ENCODE measurements around the gene ADAM12. TPM values are rescaled to one million over a fixed set of nuclear protein-coding genes. Genes with fewer than 3 reads are reported as not detected.

The ADAM12 gene
- polyA plus RNA-seq, 1 donor from 2014 or later: 0.09 TPM

DNA sequence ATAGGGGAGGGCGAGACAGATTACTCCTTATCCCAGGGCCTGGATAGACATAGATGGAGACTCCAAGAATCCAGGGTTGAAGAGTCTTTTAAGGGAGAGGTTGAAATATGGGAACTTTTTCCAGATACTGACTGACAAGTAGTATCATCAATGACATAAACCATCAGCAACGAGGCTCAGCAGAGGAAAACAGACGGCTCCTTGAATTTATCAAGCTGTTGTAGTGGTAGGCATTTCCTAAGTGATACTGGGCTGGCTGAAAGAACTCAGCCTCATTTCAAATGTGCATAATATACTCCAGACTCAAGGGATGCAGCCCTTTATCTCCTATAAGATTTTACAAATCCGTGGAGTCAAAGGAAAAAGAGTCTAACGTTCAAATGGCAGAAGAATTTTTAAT, 341.4 kb downstream of the ADAM12 start:
- no peaks in the 10 kb centered on the region for H3K79me2 ChIP-seq (replicated peaks; ENCODE audit: insufficient read depth, low read length)
- TF ChIP-seq SMC3 (conservative IDR thresholded peaks at IDR 0.05; ENCODE audit: poor library complexity) (no peak), EZH2 (IDR thresholded peaks at IDR 0.05; ENCODE audit: borderline replicate concordance, insufficient read depth, low read length, poor library complexity, severe bottlenecking) (no peak), POLR2AphosphoS5 (IDR thresholded peaks at IDR 0.05) (no peak), MXI1 (conservative IDR thresholded peaks at IDR 0.05; ENCODE audit: poor library complexity, severe bottlenecking) (no peak), REST (IDR thresholded peaks at IDR 0.05; ENCODE audit: borderline replicate concordance) (no peak), RAD21 (conservative IDR thresholded peaks at IDR 0.05) (no peak), CTCF (IDR thresholded peaks at IDR 0.05; ENCODE audit: poor library complexity, severe bottlenecking) (no peak), EP300 (conservative IDR thresholded peaks at IDR 0.05; ENCODE audit: poor library complexity, severe bottlenecking) (no peak), TAF1 (IDR thresholded peaks at IDR 0.05; ENCODE audit: low read depth) (no peak)

GRCh38 chr10:126045861-126046260, 342.4 kb downstream of the ADAM12 start:
- H2AFZ ChIP-seq (ENCODE audit: low read depth, low read length): no peak overlapping the region
- H3K9me3 ChIP-seq (ENCODE audit: low read length): no peaks in the 10 kb centered on the region
- H3K36me3 ChIP-seq (ENCODE audit: insufficient read depth, low read length): no peaks in the 10 kb centered on the region
- H3K9me2 ChIP-seq (ENCODE audit: insufficient read depth, low read length): no peaks in the 10 kb centered on the region
- no peak overlapping the region for H3K4me2 ChIP-seq (ENCODE audit: low read length)
- no peaks in the 10 kb centered on the region for H3F3A ChIP-seq (ENCODE audit: insufficient read depth, low read length, poor library complexity, severe bottlenecking)
- no peak overlapping the region for H3K9ac ChIP-seq (ENCODE audit: low read length)
- H4K20me1 ChIP-seq (ENCODE audit: insufficient read depth): no peaks in the 10 kb centered on the region
- H3K27me3 ChIP-seq (ENCODE audit: insufficient read depth, low read depth, low read length): no peaks in the 10 kb centered on the region
- H3K79me2 ChIP-seq (replicated peaks; ENCODE audit: insufficient read depth, low read length): no peaks in the 10 kb centered on the region
- H3K27ac ChIP-seq (ENCODE audit: low read length): no peak overlapping the region
- no peak overlapping the region for H3K4me3 ChIP-seq (ENCODE audit: low read length)
- TF ChIP-seq EZH2 (IDR thresholded peaks at IDR 0.05; ENCODE audit: borderline replicate concordance, insufficient read depth, low read length, poor library complexity, severe bottlenecking): no peak
- TF ChIP-seq EP300 (conservative IDR thresholded peaks at IDR 0.05; ENCODE audit: poor library complexity, severe bottlenecking): no peak
- no peak for TF ChIP-seq SMC3 (conservative IDR thresholded peaks at IDR 0.05; ENCODE audit: poor library complexity)
- TF ChIP-seq POLR2AphosphoS5 (IDR thresholded peaks at IDR 0.05): no peak
- TF ChIP-seq RAD21 (conservative IDR thresholded peaks at IDR 0.05): no peak
- TF ChIP-seq MXI1 (conservative IDR thresholded peaks at IDR 0.05; ENCODE audit: poor library complexity, severe bottlenecking): no peak
- TF ChIP-seq TAF1 (IDR thresholded peaks at IDR 0.05; ENCODE audit: low read depth): no peak

More for the DNA sequence above, 341.4 kb downstream of the ADAM12 start:
- no peak overlapping the region for H3K9ac ChIP-seq (ENCODE audit: low read length)
- H3K9me2 ChIP-seq (ENCODE audit: insufficient read depth, low read length): no peaks in the 10 kb centered on the region
- no peaks in the 10 kb centered on the region for H3K9me3 ChIP-seq (ENCODE audit: low read length)
- H3K27me3 ChIP-seq (ENCODE audit: insufficient read depth, low read depth, low read length): no peaks in the 10 kb centered on the region
- H3F3A ChIP-seq (ENCODE audit: insufficient read depth, low read length, poor library complexity, severe bottlenecking): no peaks in the 10 kb centered on the region
- no peaks in the 10 kb centered on the region for H4K20me1 ChIP-seq (ENCODE audit: insufficient read depth)
- no peak overlapping the region for H3K4me3 ChIP-seq (ENCODE audit: low read length)
- H3K36me3 ChIP-seq (ENCODE audit: insufficient read depth, low read length): no peaks in the 10 kb centered on the region
- H3K4me2 ChIP-seq (ENCODE audit: low read length): no peak overlapping the region
- H2AFZ ChIP-seq (ENCODE audit: low read depth, low read length): no peak overlapping the region
- no peak overlapping the region for H3K27ac ChIP-seq (ENCODE audit: low read length)
